Adrenal gland (tissue), 5 donors: ENCODE measurements around the gene GLT6D1.

Source experiments
- POLR2A ChIP-seq, 2 donors: fragments of 450-650 bp; IDR thresholded peaks; one replicate each; pipeline ENCODE4 v1.6.1; 2017; ENCODE audit warnings: antibody characterized with exemption in 2 of 2, mild to moderate bottlenecking in 2 of 2, moderate library complexity in 1 of 2
- TF ChIP-seq, protein P1 (sequence below), 6 experiments: fragments of 450-650 bp in 4 of 6; fragments of 200-600 bp in 2 of 6; sonication (generic) in 1 of 6; IDR thresholded peaks; 1 replicate in 5 of 6; 2 replicates in 1 of 6; pipeline versions ENCODE4 v1.5.1 to v1.8.0; 2016 to 2021; ENCODE audit warnings: antibody characterized with exemption in 6 of 6, mild to moderate bottlenecking in 2 of 6, moderate library complexity in 1 of 6
- donor health status: DM: no; HTN: no; CAD: no.

GRCh38 chr9:135613946-135614805 is 25.2 kb downstream of the GLT6D1 start:
- TF ChIP-seq, protein P1, sequence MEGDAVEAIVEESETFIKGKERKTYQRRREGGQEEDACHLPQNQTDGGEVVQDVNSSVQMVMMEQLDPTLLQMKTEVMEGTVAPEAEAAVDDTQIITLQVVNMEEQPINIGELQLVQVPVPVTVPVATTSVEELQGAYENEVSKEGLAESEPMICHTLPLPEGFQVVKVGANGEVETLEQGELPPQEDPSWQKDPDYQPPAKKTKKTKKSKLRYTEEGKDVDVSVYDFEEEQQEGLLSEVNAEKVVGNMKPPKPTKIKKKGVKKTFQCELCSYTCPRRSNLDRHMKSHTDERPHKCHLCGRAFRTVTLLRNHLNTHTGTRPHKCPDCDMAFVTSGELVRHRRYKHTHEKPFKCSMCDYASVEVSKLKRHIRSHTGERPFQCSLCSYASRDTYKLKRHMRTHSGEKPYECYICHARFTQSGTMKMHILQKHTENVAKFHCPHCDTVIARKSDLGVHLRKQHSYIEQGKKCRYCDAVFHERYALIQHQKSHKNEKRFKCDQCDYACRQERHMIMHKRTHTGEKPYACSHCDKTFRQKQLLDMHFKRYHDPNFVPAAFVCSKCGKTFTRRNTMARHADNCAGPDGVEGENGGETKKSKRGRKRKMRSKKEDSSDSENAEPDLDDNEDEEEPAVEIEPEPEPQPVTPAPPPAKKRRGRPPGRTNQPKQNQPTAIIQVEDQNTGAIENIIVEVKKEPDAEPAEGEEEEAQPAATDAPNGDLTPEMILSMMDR (IDR thresholded peaks at IDR 0.05): no peak
- TF ChIP-seq POLR2A (IDR thresholded peaks at IDR 0.05): no peak
